Measurements from ENCODE around the gene GGTLC1. TPM values are rescaled to one million over a fixed set of nuclear protein-coding genes. Genes with fewer than 3 reads are reported as not detected.

Gene GGTLC1
- total and polyA plus RNA-seq, 10 of the 15 experiments (the other 5 are each of a cell fraction or from before 2014, with no cell fraction given): not detected

- ChIA-PET POLR2A (no interaction called here), SMC1A (ENCODE audit: uncharacterized antibody, unreplicated experiment) (no interaction called here), CTCF (no interaction called here), RAD21 (ENCODE audit: unreplicated experiment) (no interaction called here)
- H4K20me1 ChIP-seq (ENCODE audit: control insufficient read depth, insufficient read depth): no peaks in the 10 kb centered on the region
- H3K4me2 ChIP-seq (ENCODE audit: control insufficient read depth, insufficient read depth): no peak overlapping the region
- intact Hi-C loops (cut with micrococcal nuclease; ENCODE audit: unreplicated experiment) (no loop called here), in situ Hi-C loops (cut with MboI) (no loop called here)
- no peaks in the 10 kb centered on the region for H3K9me3 ChIP-seq (replicated peaks; ENCODE audit: control insufficient read depth, insufficient read depth, low read length)
- no peaks in the 10 kb centered on the region; a peak in 1 of 4 replicates for H3K27me3 ChIP-seq (replicated peaks in 1 of 2; ENCODE audit: control insufficient read depth in 2 of 2, insufficient read depth in 2 of 2, low read length in 1 of 2)
- H3K4me3 ChIP-seq: no peak overlapping the region
- H3K9ac ChIP-seq (ENCODE audit: control insufficient read depth, insufficient read depth, low read length): no peak overlapping the region
- FAIRE-seq (no peak), DNase-seq (ENCODE audit: low read depth, low spot score) (no peak), ATAC-seq (no peak)
- no peak overlapping the region for H3K27ac ChIP-seq (ENCODE audit: control insufficient read depth, insufficient read depth)
- no TSS peak for BruUV-seq (replicated peaks)
- no peaks in the 10 kb centered on the region for H3K79me2 ChIP-seq (ENCODE audit: control insufficient read depth, insufficient read depth, low read length)
- H3K4me1 ChIP-seq (ENCODE audit: control insufficient read depth, insufficient read depth, low read length): no peaks in the 10 kb centered on the region
- TF ChIP-seq ZNF592 (IDR thresholded peaks at IDR 0.05): no peak
- TF ChIP-seq TAF1 (IDR thresholded peaks at IDR 0.05; ENCODE audit: borderline replicate concordance, low read depth, low read length): no peak
- TF ChIP-seq POLR2AphosphoS5 (IDR thresholded peaks at IDR 0.05; ENCODE audit: low read length): no peak
- no peak for TF ChIP-seq NKRF (conservative IDR thresholded peaks at IDR 0.05)
- TF ChIP-seq STAT1 (conservative IDR thresholded peaks at IDR 0.05): no peak
- TF ChIP-seq CTCF (IDR thresholded peaks at IDR 0.05 in 2 of 3, conservative IDR thresholded peaks at IDR 0.05 in 1 of 3; ENCODE audit: control insufficient read depth in 2 of 3, extremely low read depth in 1 of 3, insufficient read depth in 1 of 3, low read depth in 3 of 3, low read length in 3 of 3): no peak
- no peak for TF ChIP-seq FOXK2 (IDR thresholded peaks at IDR 0.05)
- no peak for TF ChIP-seq CREB1 (IDR thresholded peaks at IDR 0.05; ENCODE audit: low read depth)
- no peak for TF ChIP-seq TBL1XR1 (IDR thresholded peaks at IDR 0.05; ENCODE audit: low read depth, low read length)
- no peak for TF ChIP-seq ESRRA (IDR thresholded peaks at IDR 0.05; ENCODE audit: low read length)
- TF ChIP-seq POLR2AphosphoS2 (IDR thresholded peaks at IDR 0.05; ENCODE audit: low read depth, low read length): no peak
- no peak for TF ChIP-seq NFIC (IDR thresholded peaks at IDR 0.05; ENCODE audit: low read depth, low read length)
- no peak for TF ChIP-seq CHD2 (IDR thresholded peaks at IDR 0.05; ENCODE audit: borderline replicate concordance, low read depth, low read length)
- no peak for TF ChIP-seq BACH1 (IDR thresholded peaks at IDR 0.05; ENCODE audit: borderline replicate concordance)
- TF ChIP-seq YBX1 (IDR thresholded peaks at IDR 0.05): no peak
- TF ChIP-seq IKZF1 (conservative IDR thresholded peaks at IDR 0.05): no peak
- no peak overlapping the region for H2AFZ ChIP-seq (ENCODE audit: control insufficient read depth, low read depth, low read length)
- no peaks in the 10 kb centered on the region for H3K36me3 ChIP-seq (ENCODE audit: control insufficient read depth in 2 of 2, insufficient read depth in 2 of 2, low read length in 1 of 2)
- WGBS (ENCODE audit: insufficient coverage, insufficient replicate concordance, low lambda C conversion rate, missing lambda C conversion rate): 47% methylated on average over 8 of the region's 8 CpGs
These were observed 28.3 kb upstream of the GGTLC1 start for GRCh38 chr20:24016607-24017457.

All from GM12878 (cell line).